Endodermal cell (in vitro differentiated cells): ENCODE data around the gene TRMO. TPM values are rescaled to one million over a fixed set of nuclear protein-coding genes. Genes with fewer than 3 reads are reported as not detected.

Experiments used
- DNase-seq: peaks from one replicate; pipeline ENCODE4 v3.0.0-alpha.2; 2017
- H3K27ac ChIP-seq: 2 replicates; pipeline ENCODE4 v1.5.1; 2013; ENCODE audit warnings: mild to moderate bottlenecking, low read depth, low read length, moderate library complexity
- H3K27me3 ChIP-seq: 2 replicates; pipeline ENCODE4 v1.6.1; 2013; ENCODE audit warnings: mild to moderate bottlenecking, low read length, moderate library complexity; ENCODE audit not compliant: insufficient read depth, control insufficient read depth, poor library complexity, severe bottlenecking
- H3K36me3 ChIP-seq: 2 replicates; pipeline ENCODE4 v1.7.0; 2013; ENCODE audit warnings: mild to moderate bottlenecking, low read length, moderate library complexity; ENCODE audit not compliant: control insufficient read depth, insufficient read depth
- H3K4me1 ChIP-seq: one replicate; pipeline ENCODE4 v1.7.0; 2013; ENCODE audit warnings: low read length; ENCODE audit not compliant: control insufficient read depth, insufficient read depth
- H3K4me3 ChIP-seq: 2 replicates; pipeline ENCODE4 v1.5.1; 2013; ENCODE audit warnings: mild to moderate bottlenecking, low read length, moderate library complexity
- H3K9ac ChIP-seq: 2 replicates; pipeline ENCODE4 v1.6.1; 2013; ENCODE audit warnings: mild to moderate bottlenecking, low read length, moderate library complexity; ENCODE audit not compliant: poor library complexity, severe bottlenecking; ENCODE audit errors: extremely low read depth
- H3K9me3 ChIP-seq: 2 replicates; pipeline ENCODE4 v1.6.1; 2013; ENCODE audit warnings: mild to moderate bottlenecking, low read length, moderate library complexity; ENCODE audit not compliant: control insufficient read depth
- H3K27ac Mint-ChIP-seq: 2 replicates; pipeline ENCODE4 v1.8.0; 2020; ENCODE audit warnings: mixed read lengths
- H3K27me3 Mint-ChIP-seq: 2 replicates; pipeline ENCODE4 v1.8.0; 2021; ENCODE audit warnings: mild to moderate bottlenecking, mixed read lengths; ENCODE audit not compliant: insufficient read depth
- H3K36me3 Mint-ChIP-seq: 2 replicates; pipeline ENCODE4 v1.8.0; 2020; ENCODE audit warnings: low read depth, mixed read lengths
- H3K4me1 Mint-ChIP-seq: 2 replicates; pipeline ENCODE4 v1.8.0; 2020; ENCODE audit warnings: mixed read lengths
- H3K4me3 Mint-ChIP-seq: 2 replicates; pipeline ENCODE4 v1.8.0; 2020; ENCODE audit warnings: mild to moderate bottlenecking, moderate library complexity, mixed read lengths
- H3K9me3 Mint-ChIP-seq: 2 replicates; pipeline ENCODE4 v1.8.0; 2020; ENCODE audit warnings: mild to moderate bottlenecking, mixed read lengths
- WGBS, 2 experiments: methylation state at CpG; one replicate each; pipeline versions ENCODE4 v1.1.5 to v1.1.7; 2013; ENCODE audit warnings: missing lambda C conversion rate in 2 of 2, mixed read lengths in 1 of 2; ENCODE audit not compliant: insufficient coverage in 1 of 2, insufficient read length in 1 of 2; 5-methylcytosine and 5-hydroxymethylcytosine counted together
- total RNA-seq, 2 donors: library from RNA; stranded (reverse); fragmentation: NEBNext Ultra II Directional in 1 of 2; extraction: Animal tissue kit (Norgen Biotek cat#: 25700) in 1 of 2; gene quantifications; 2 replicates in 1 of 2; 3 replicates in 1 of 2; pipeline ENCODE4 v1.2.1, GENCODE V29; 2021
- TF ChIP-seq, protein P1 (sequence below): fragments of 200-600 bp; sonication (generic); conservative IDR thresholded peaks from 2 replicates; pipeline ENCODE4 v1.5.0; 2021; ENCODE audit warnings: antibody characterized with exemption, mild to moderate bottlenecking

The TRMO gene
- total RNA-seq, 2 donors from 2014 or later, result 4.9 to 7.2 TPM

GRCh38 chr9:97907632-97908031 lies 14.7 kb downstream of the TRMO start:
- Histone ChIP-seq H3K27ac (no peak overlapping the region), H3K9me3 (no peaks in the 10 kb centered on the region), H3K27me3 (no peaks in the 10 kb centered on the region), H3K9ac (no peak overlapping the region), H3K36me3 (peaks cover 17% of the 10 kb centered on the region), H3K4me1 (peaks cover 1% of the 10 kb centered on the region), H3K4me3 (no peak overlapping the region)
- no peak for DNase-seq
- 91 to 100% methylated on average over 4 to 5 of the region's 5 CpGs for WGBS, 2 experiments
- H3K36me3 Mint-ChIP-seq, result peaks cover 43% of the 10 kb centered on the region
- H3K27me3 Mint-ChIP-seq, result no peaks in the 10 kb centered on the region
- TF ChIP-seq, protein P1, sequence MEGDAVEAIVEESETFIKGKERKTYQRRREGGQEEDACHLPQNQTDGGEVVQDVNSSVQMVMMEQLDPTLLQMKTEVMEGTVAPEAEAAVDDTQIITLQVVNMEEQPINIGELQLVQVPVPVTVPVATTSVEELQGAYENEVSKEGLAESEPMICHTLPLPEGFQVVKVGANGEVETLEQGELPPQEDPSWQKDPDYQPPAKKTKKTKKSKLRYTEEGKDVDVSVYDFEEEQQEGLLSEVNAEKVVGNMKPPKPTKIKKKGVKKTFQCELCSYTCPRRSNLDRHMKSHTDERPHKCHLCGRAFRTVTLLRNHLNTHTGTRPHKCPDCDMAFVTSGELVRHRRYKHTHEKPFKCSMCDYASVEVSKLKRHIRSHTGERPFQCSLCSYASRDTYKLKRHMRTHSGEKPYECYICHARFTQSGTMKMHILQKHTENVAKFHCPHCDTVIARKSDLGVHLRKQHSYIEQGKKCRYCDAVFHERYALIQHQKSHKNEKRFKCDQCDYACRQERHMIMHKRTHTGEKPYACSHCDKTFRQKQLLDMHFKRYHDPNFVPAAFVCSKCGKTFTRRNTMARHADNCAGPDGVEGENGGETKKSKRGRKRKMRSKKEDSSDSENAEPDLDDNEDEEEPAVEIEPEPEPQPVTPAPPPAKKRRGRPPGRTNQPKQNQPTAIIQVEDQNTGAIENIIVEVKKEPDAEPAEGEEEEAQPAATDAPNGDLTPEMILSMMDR, result no peak
- peaks cover 11% of the 10 kb centered on the region for H3K4me1 Mint-ChIP-seq
- no peak overlapping the region for H3K4me3 Mint-ChIP-seq
- no peaks in the 10 kb centered on the region for H3K9me3 Mint-ChIP-seq
- no peak overlapping the region for H3K27ac Mint-ChIP-seq

GRCh38 chr9:97907046-97907445 lies 15.3 kb downstream of the TRMO start:
- peaks cover 9% of the 10 kb centered on the region for H3K4me1 Mint-ChIP-seq
- Histone ChIP-seq H3K27me3 (no peaks in the 10 kb centered on the region), H3K4me1 (no peaks in the 10 kb centered on the region), H3K4me3 (no peak overlapping the region), H3K9me3 (no peaks in the 10 kb centered on the region), H3K27ac (no peak overlapping the region), H3K9ac (no peak overlapping the region), H3K36me3 (peaks cover 17% of the 10 kb centered on the region)
- TF ChIP-seq, protein P1, result no peak
- no peaks in the 10 kb centered on the region for H3K9me3 Mint-ChIP-seq
- DNase-seq, result no peak
- peaks cover 37% of the 10 kb centered on the region for H3K36me3 Mint-ChIP-seq
- WGBS, 2 experiments, result 95 to 100% methylated on average over 2 to 3 of the region's 3 CpGs
- H3K4me3 Mint-ChIP-seq, result no peak overlapping the region
- no peak overlapping the region for H3K27ac Mint-ChIP-seq
- no peaks in the 10 kb centered on the region for H3K27me3 Mint-ChIP-seq

DNA sequence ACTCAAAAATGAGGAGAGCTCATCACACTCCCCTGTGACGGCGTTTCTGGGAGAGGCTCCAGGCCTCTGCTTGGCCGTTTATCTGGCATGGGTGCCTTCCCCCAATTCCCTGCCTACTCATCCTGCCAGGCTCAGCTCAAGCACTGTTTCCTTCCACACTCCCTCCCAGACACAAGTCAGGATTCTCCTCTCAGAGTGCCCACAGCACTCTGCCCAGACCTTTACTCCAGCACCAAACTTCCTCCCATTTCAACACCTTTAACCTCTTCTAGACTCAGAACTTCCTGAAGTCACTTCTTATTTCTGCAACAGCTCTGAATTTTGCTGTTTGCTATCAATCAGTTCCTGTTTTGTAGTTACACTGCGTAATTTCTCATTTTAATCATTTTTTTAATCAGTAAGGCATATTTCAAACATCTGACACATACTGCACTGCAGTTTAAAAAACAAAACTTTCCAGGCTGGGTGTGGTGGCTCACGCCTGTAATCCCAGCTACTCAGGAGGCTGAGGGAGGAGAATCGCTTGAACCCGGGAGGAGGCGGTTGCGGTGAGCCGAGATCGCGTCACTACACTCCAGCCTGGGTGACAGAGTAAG lies 16.0 kb downstream of the TRMO start:
- Histone ChIP-seq H3K9ac (no peak overlapping the region), H3K4me3 (no peak overlapping the region), H3K36me3 (peaks cover 17% of the 10 kb centered on the region), H3K9me3 (no peaks in the 10 kb centered on the region), H3K4me1 (no peaks in the 10 kb centered on the region), H3K27ac (no peak overlapping the region), H3K27me3 (no peaks in the 10 kb centered on the region)
- H3K9me3 Mint-ChIP-seq, result no peaks in the 10 kb centered on the region
- 84 to 95% methylated on average over 5 to 10 of the region's 12 CpGs for WGBS, 2 experiments
- H3K36me3 Mint-ChIP-seq, result peaks cover 33% of the 10 kb centered on the region
- H3K4me3 Mint-ChIP-seq, result no peak overlapping the region
- no peaks in the 10 kb centered on the region for H3K27me3 Mint-ChIP-seq
- TF ChIP-seq, protein P1, result no peak
- no peak for DNase-seq
- no peak overlapping the region for H3K27ac Mint-ChIP-seq
- H3K4me1 Mint-ChIP-seq, result peaks cover 2% of the 10 kb centered on the region
